ENCODE results near the gene RSRC2. TPM values are rescaled to one million over a fixed set of nuclear protein-coding genes. Genes with fewer than 3 reads are reported as not detected.
"Not testable (repeated sequence)": the region's sequence is repeated elsewhere in the genome, so short reads cannot be mapped to it uniquely, and the experiment has no call there.

Gene RSRC2, protein sequence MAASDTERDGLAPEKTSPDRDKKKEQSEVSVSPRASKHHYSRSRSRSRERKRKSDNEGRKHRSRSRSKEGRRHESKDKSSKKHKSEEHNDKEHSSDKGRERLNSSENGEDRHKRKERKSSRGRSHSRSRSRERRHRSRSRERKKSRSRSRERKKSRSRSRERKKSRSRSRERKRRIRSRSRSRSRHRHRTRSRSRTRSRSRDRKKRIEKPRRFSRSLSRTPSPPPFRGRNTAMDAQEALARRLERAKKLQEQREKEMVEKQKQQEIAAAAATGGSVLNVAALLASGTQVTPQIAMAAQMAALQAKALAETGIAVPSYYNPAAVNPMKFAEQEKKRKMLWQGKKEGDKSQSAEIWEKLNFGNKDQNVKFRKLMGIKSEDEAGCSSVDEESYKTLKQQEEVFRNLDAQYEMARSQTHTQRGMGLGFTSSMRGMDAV
- total RNA-seq (10 to 100 TPM; 49.6 to 63.5 TPM), polyA plus RNA-seq (ENCODE audit: insufficient read length in 6 of 6) (100 to 1,000 TPM; 203 to 283 (median 213) TPM)
- long read RNA-seq, donor 1, transcript RSRC2-201 (10 exons, 3,520 nt) = major isoform, 7 of 127 reads
- long read RNA-seq, donor 1, partial matches to known transcripts = 107 of 127 reads
- long read RNA-seq, donor 1, other reads (novel, unspliced or antisense) = 0 of 127 reads
- long read RNA-seq, donor 2, transcript RSRC2-205 (2 exons, 625 nt) = major isoform, 8 of 109 reads
- long read RNA-seq, donor 2, partial matches to known transcripts = 99 of 109 reads
- long read RNA-seq, donor 2, other reads (novel, unspliced or antisense) = 0 of 109 reads
- long read RNA-seq, donor 3, transcript RSRC2-201 (10 exons, 3,520 nt) = major isoform, 6 of 40 reads
- long read RNA-seq, donor 3, partial matches to known transcripts = 25 of 40 reads
- long read RNA-seq, donor 3, other reads (novel, unspliced or antisense) = 6 of 40 reads
- long read RNA-seq, donor 4, partial matches to known transcripts = 26 of 35 reads
- long read RNA-seq, donor 4, other reads (novel, unspliced or antisense) = 5 of 35 reads
- long read RNA-seq, donor 5, partial matches to known transcripts = 46 of 52 reads
- long read RNA-seq, donor 5, other reads (novel, unspliced or antisense) = 0 of 52 reads
- long read RNA-seq, donor 6, partial matches to known transcripts = 47 of 54 reads
- long read RNA-seq, donor 6, other reads (novel, unspliced or antisense) = 0 of 54 reads
- long read RNA-seq, donor 7, transcript RSRC2-201 (10 exons, 3,520 nt) = major isoform, 8 of 16 reads
- long read RNA-seq, donor 7, partial matches to known transcripts = 5 of 16 reads
- long read RNA-seq, donor 7, other reads (novel, unspliced or antisense) = 0 of 16 reads
- long read RNA-seq, donor 8, partial matches to known transcripts = 32 of 44 reads
- long read RNA-seq, donor 8, other reads (novel, unspliced or antisense) = 5 of 44 reads
- long read RNA-seq, donor 9 = 0 reads
- long read RNA-seq, donor 10, partial matches to known transcripts = 27 of 34 reads
- long read RNA-seq, donor 10, other reads (novel, unspliced or antisense) = 5 of 34 reads
- long read RNA-seq, donor 11, transcript RSRC2-205 (2 exons, 625 nt) = minor isoform, 5 of 75 reads
- long read RNA-seq, donor 11, transcript RSRC2-201 (10 exons, 3,520 nt) = major isoform, 7 of 75 reads
- long read RNA-seq, donor 11, partial matches to known transcripts = 46 of 75 reads
- long read RNA-seq, donor 11, other reads (novel, unspliced or antisense) = 10 of 75 reads
- long read RNA-seq, donor 12, partial matches to known transcripts = 14 of 23 reads
- long read RNA-seq, donor 12, other reads (novel, unspliced or antisense) = 5 of 23 reads

- Histone ChIP-seq H3K27me3 (no peaks in the 10 kb centered on the region), H3K4me1 (peaks cover 35 to 46% of the 10 kb centered on the region in 2 donors), H3K27ac (peak within 1 kb of the TSS; percentile 99 to 100), H3K9me3 (no peaks in the 10 kb centered on the region), H3K36me3 (peaks cover 0 to 35% of the 10 kb centered on the region in 2 donors), H3K4me3 (peak within 1 kb of the TSS; percentile 61 to 71)
- intact Hi-C loops (cut with DNase I) = no loop called here
- peak; percentile 95 to 99 (median 99) for DNase-seq
- TF ChIP-seq, protein P1, sequence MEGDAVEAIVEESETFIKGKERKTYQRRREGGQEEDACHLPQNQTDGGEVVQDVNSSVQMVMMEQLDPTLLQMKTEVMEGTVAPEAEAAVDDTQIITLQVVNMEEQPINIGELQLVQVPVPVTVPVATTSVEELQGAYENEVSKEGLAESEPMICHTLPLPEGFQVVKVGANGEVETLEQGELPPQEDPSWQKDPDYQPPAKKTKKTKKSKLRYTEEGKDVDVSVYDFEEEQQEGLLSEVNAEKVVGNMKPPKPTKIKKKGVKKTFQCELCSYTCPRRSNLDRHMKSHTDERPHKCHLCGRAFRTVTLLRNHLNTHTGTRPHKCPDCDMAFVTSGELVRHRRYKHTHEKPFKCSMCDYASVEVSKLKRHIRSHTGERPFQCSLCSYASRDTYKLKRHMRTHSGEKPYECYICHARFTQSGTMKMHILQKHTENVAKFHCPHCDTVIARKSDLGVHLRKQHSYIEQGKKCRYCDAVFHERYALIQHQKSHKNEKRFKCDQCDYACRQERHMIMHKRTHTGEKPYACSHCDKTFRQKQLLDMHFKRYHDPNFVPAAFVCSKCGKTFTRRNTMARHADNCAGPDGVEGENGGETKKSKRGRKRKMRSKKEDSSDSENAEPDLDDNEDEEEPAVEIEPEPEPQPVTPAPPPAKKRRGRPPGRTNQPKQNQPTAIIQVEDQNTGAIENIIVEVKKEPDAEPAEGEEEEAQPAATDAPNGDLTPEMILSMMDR (IDR thresholded peaks at IDR 0.05) = no peak
- peak; percentile 96 for ATAC-seq
Measured at GRCh38 chr12:122526683-122527477, at the start of gene RSRC2, which contains the start of gene KNTC1. TSS of gene RSRC2 (minus strand) at chr12:122526936. CDS start at chr12:122526853, 83 bp downstream. TSS of gene KNTC1 (plus strand) at chr12:122527249. CDS start at chr12:122530064, 2,815 bp downstream.

GRCh38 chr12:122571821-122572220 is 45.1 kb upstream of the RSRC2 start:
- no peak overlapping the region for H3K27ac ChIP-seq
- H3K4me3 ChIP-seq = no peak overlapping the region
- H3K27me3 ChIP-seq = no peaks in the 10 kb centered on the region
- intact Hi-C loops (cut with DNase I) = no loop called here
- TF ChIP-seq, protein P1 (IDR thresholded peaks at IDR 0.05) = no peak
- DNase-seq (no peak), ATAC-seq (no peak)
- no peaks in the 10 kb centered on the region for H3K4me1 ChIP-seq
- H3K36me3 ChIP-seq = peaks cover 0 to 84% of the 10 kb centered on the region in 2 donors
- H3K9me3 ChIP-seq = no peaks in the 10 kb centered on the region

DNA sequence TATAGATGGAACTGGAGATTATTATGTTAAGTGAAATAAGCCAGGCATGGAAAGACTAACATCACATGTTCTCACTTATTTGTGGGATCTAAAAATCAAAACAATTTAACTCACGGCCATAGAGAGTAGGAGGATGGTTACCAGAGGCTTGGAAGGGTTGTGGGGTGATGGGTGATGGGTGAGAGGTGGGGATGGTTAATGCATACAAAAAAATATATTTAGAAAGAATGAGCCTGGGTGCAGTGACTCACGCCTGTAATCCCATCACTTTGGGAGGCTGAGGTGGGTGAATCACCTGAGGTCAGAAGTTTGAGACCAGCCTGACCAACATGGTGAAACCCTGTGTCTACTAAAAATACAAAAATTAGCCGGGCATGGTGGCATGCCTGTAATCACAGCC is 43.3 kb upstream of the RSRC2 start:
- H3K4me3 ChIP-seq; H3K27me3 ChIP-seq; DNase-seq; H3K9me3 ChIP-seq; intact Hi-C loops (cut with DNase I); H3K27ac ChIP-seq; ATAC-seq; H3K4me1 ChIP-seq: not testable (repeated sequence)
- peaks cover 0 to 71% of the 10 kb centered on the region in 2 donors for H3K36me3 ChIP-seq

GRCh38 chr12:122569288-122569687 is 42.6 kb upstream of the RSRC2 start:
- H3K4me1 ChIP-seq = no peaks in the 10 kb centered on the region
- intact Hi-C loops (cut with DNase I) = no loop called here
- H3K9me3 ChIP-seq = no peaks in the 10 kb centered on the region
- TF ChIP-seq, protein P1 (IDR thresholded peaks at IDR 0.05) = no peak
- H3K4me3 ChIP-seq = no peak overlapping the region
- peaks cover 0 to 68% of the 10 kb centered on the region in 2 donors for H3K36me3 ChIP-seq
- no peaks in the 10 kb centered on the region for H3K27me3 ChIP-seq
- no peak for ATAC-seq
- no peak for DNase-seq
- no peak overlapping the region for H3K27ac ChIP-seq

GRCh38 chr12:122566816-122567215 is 40.1 kb upstream of the RSRC2 start:
- DNase-seq; H3K27ac ChIP-seq; ATAC-seq; H3K4me3 ChIP-seq; intact Hi-C loops (cut with DNase I); H3K27me3 ChIP-seq; H3K4me1 ChIP-seq; H3K9me3 ChIP-seq: not testable (repeated sequence)
- H3K36me3 ChIP-seq = peaks cover 0 to 52% of the 10 kb centered on the region in 2 donors
